OCI-LY7 (cell line): ENCODE results near the gene CXCL16. TPM values are rescaled to one million over a fixed set of nuclear protein-coding genes. Genes with fewer than 3 reads are reported as not detected.

Source experiments
- BruUV-seq: library from RNA; stranded (reverse); fragments of 400-500 nt; replicated peaks from 2 replicates; lab custom pipeline; 2021; lab: Mats Ljungman, UMichigan
- CTCF ChIA-PET: fragments of 300-600 bp; sonication (Branson Sonifier 250); formaldehyde crosslinking; loops from one replicate; lab custom pipeline; 2022; ENCODE audit warnings: antibody characterized with exemption; ENCODE audit not compliant: unreplicated experiment; lab: Charles Lee
- POLR2A ChIA-PET: fragments of 300-600 bp; sonication (Branson Sonifier 250); formaldehyde crosslinking; loops from one replicate; lab custom pipeline; 2022; ENCODE audit warnings: antibody characterized with exemption; lab: Charles Lee
- DNase-seq: peaks from one replicate; pipeline ENCODE4 v3.0.0-alpha.2; 2015; ENCODE audit warnings: low spot score
- H2AFZ ChIP-seq: fragments of 200-600 bp; sonication (generic), shearing (Covaris generic); 2 replicates; pipeline ENCODE4 v1.6.1; 2014; ENCODE audit warnings: mild to moderate bottlenecking, antibody characterized with exemption, low read length, moderate library complexity
- H3K27ac ChIP-seq: fragments of 200-600 bp; sonication (generic); 2 replicates; pipeline ENCODE4 v1.5.1; 2014; ENCODE audit warnings: mixed run types, low read depth, mild to moderate bottlenecking, moderate library complexity, low read length, inconsistent platforms; ENCODE audit not compliant: poor library complexity, severe bottlenecking
- H3K36me3 ChIP-seq: fragments of 200-600 bp; sonication (generic); 2 replicates; pipeline ENCODE4 v1.6.1; 2014; ENCODE audit warnings: mild to moderate bottlenecking, antibody characterized with exemption, low read length, moderate library complexity, mixed read lengths; ENCODE audit not compliant: insufficient read depth
- H3K4me1 ChIP-seq: fragments of 200-600 bp; sonication (generic); 2 replicates; pipeline ENCODE4 v1.5.1; 2014; ENCODE audit warnings: mild to moderate bottlenecking, low read length; ENCODE audit not compliant: insufficient read depth, poor library complexity, severe bottlenecking
- H3K4me2 ChIP-seq: fragments of 200-600 bp; sonication (generic); 2 replicates; pipeline ENCODE4 v1.6.1; 2014; ENCODE audit warnings: mild to moderate bottlenecking, low read length
- H3K4me3 ChIP-seq: fragments of 200-600 bp; sonication (generic); 2 replicates; pipeline ENCODE4 v1.5.1; 2014; ENCODE audit warnings: mild to moderate bottlenecking, low read depth, low read length; ENCODE audit not compliant: poor library complexity, severe bottlenecking
- H3K79me2 ChIP-seq: fragments of 200-600 bp; sonication (generic); 2 replicates; pipeline ENCODE4 v1.6.1; 2016; ENCODE audit warnings: low read depth, mild to moderate bottlenecking, low read length, moderate library complexity, mixed read lengths; ENCODE audit not compliant: insufficient read depth
- H3K9me2 ChIP-seq: fragments of 200-600 bp; sonication (generic); 2 replicates; pipeline ENCODE4 v1.6.1; 2016; ENCODE audit warnings: mild to moderate bottlenecking, low read length, mixed read lengths; ENCODE audit not compliant: insufficient read depth
- H3K9me3 ChIP-seq: fragments of 200-600 bp; sonication (generic); 2 replicates; pipeline ENCODE4 v1.6.1; 2014; ENCODE audit warnings: mild to moderate bottlenecking, mixed run types, low read length, mixed read lengths
- H4K20me1 ChIP-seq: fragments of 200-600 bp; sonication (generic); 2 replicates; pipeline ENCODE4 v1.6.1; 2014; ENCODE audit warnings: mild to moderate bottlenecking, antibody characterized with exemption, low read length, moderate library complexity, mixed read lengths; ENCODE audit not compliant: insufficient read depth
- CTCF ChIP-seq: fragments of 200-600 bp; sonication (generic); conservative IDR thresholded peaks from 2 replicates; pipeline ENCODE4 v1.5.1; 2014; ENCODE audit warnings: mild to moderate bottlenecking, antibody characterized with exemption, low read length, moderate library complexity, mixed read lengths
- EZH2phosphoT487 ChIP-seq: fragments of 200-600 bp; sonication (generic); IDR thresholded peaks from 2 replicates; pipeline ENCODE4 v1.6.1; 2018; ENCODE audit warnings: low read depth, borderline replicate concordance, mild to moderate bottlenecking, mixed run types, antibody characterized with exemption, low read length, moderate library complexity, mixed read lengths
- intact Hi-C: fragments of 100-400 bp; cut with micrococcal nuclease; formaldehyde crosslinking; loops from one replicate; pipeline ENCODE4 v1.10.0; 2022; ENCODE audit not compliant: unreplicated experiment
- total RNA-seq, 2 experiments: library from RNA; depleted of rRNA in 1 of 2; stranded (reverse); fragments of >200 nt in 1 of 2; shearing (Covaris generic) in 1 of 2; gene quantifications; 2 replicates each; pipeline ENCODE4 v1.2.3, GENCODE V29; 2014 to 2022

The CXCL16 gene
- total RNA-seq, 2 experiments from 2014 or later, result not detected

DNA sequence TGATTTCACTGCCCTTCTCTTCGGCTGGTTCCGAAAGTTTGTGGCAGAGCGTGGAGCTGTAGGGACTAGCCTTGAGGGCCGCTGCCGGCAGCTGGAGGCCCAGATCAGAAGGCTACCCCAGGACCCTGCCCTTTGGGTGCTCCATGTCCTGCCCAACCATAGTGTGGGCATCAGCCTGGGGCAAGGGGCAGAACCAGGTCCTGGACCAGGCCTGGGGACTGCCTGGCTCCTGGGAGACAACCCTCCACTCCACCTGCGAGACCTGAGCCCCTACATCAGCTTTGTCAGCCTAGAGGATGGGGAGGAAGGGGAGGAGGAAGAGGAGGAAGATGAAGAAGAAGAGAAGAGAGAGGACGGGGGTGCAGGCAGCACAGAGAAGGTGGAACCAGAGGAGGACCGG is 856 bp upstream of the CXCL16 start:
- H3K4me2 ChIP-seq, result no peak overlapping the region
- POLR2A ChIA-PET, result no interaction called here
- intact Hi-C loops, result no loop called here

GRCh38 chr17:4740025-4740351 is 260 bp upstream of the CXCL16 start:
- no TSS peak for BruUV-seq
- no peaks in the 10 kb centered on the region for H3K79me2 ChIP-seq
- H3K4me1 ChIP-seq, result peaks cover 6% of the 10 kb centered on the region
- no peak for DNase-seq
- no peaks in the 10 kb centered on the region for H3K36me3 ChIP-seq
- H2AFZ ChIP-seq, result no peak overlapping the region
- no peaks in the 10 kb centered on the region for H3K9me2 ChIP-seq
- H4K20me1 ChIP-seq, result no peaks in the 10 kb centered on the region
- ChIA-PET CTCF (no interaction called here), POLR2A (no interaction called here)
- intact Hi-C loops, result no loop called here
- H3K9me3 ChIP-seq, result no peaks in the 10 kb centered on the region
- peak overlapping the region; percentile 58 for H3K4me3 ChIP-seq
- peak overlapping the region; percentile 61 for H3K4me2 ChIP-seq
- H3K27ac ChIP-seq, result no peak overlapping the region
- TF ChIP-seq EZH2phosphoT487 (no peak), CTCF (no peak)

More for the DNA sequence above, 856 bp upstream of the CXCL16 start:
- H3K36me3 ChIP-seq, result no peaks in the 10 kb centered on the region
- no peaks in the 10 kb centered on the region for H3K9me3 ChIP-seq
- H3K4me1 ChIP-seq, result peaks cover 6% of the 10 kb centered on the region
- no TSS peak for BruUV-seq
- no peaks in the 10 kb centered on the region for H3K9me2 ChIP-seq
- CTCF ChIA-PET, result no interaction called here
- H3K27ac ChIP-seq, result no peak overlapping the region
- no peak for TF ChIP-seq EZH2phosphoT487
- no peak for TF ChIP-seq CTCF
- DNase-seq, result no peak
- no peak overlapping the region for H2AFZ ChIP-seq
- H3K79me2 ChIP-seq, result no peaks in the 10 kb centered on the region
- H4K20me1 ChIP-seq, result no peaks in the 10 kb centered on the region
- H3K4me3 ChIP-seq, result no peak overlapping the region

GRCh38 chr17:4738136-4739121 is 1.3 kb downstream of the CXCL16 start:
- Histone ChIP-seq H3K9me3 (no peaks in the 10 kb centered on the region), H3K4me2 (peak overlapping the region; percentile 61; the same call in 1 of the 2 replicates), H3K79me2 (no peaks in the 10 kb centered on the region), H2AFZ (no peak overlapping the region), H3K9me2 (no peaks in the 10 kb centered on the region), H3K4me1 (peaks cover 8% of the 10 kb centered on the region), H3K4me3 (no peak overlapping the region), H4K20me1 (no peaks in the 10 kb centered on the region), H3K36me3 (no peaks in the 10 kb centered on the region), H3K27ac (no peak overlapping the region)
- intact Hi-C loops, result no loop called here
- no peak for DNase-seq
- ChIA-PET CTCF (no interaction called here), POLR2A (no interaction called here)
- no peak for TF ChIP-seq EZH2phosphoT487
- BruUV-seq, result no TSS peak
